H1 (cell line): ENCODE data around the gene AKR1D1. TPM values are rescaled to one million over a fixed set of nuclear protein-coding genes. Genes with fewer than 3 reads are reported as not detected.

ENCODE experiments used
- CTCF ChIA-PET: fragments of 300-600 bp; sonication (Branson Sonifier 250); formaldehyde crosslinking; loops from one replicate; lab custom pipeline; 2021; ENCODE audit not compliant: partially characterized antibody; lab: Charles Lee
- POLR2A ChIA-PET: fragments of 300-600 bp; sonication (Branson Sonifier 250); formaldehyde crosslinking; loops from one replicate; lab custom pipeline; 2021; ENCODE audit warnings: inconsistent platforms; ENCODE audit not compliant: partially characterized antibody; lab: Charles Lee
- DNase-seq, 2 experiments: peaks; one replicate each; pipeline versions ENCODE4 v3.0.0 to v3.0.0-alpha.2; 2010 to 2022; ENCODE audit warnings: low spot score in 2 of 2, low read depth in 1 of 2, mixed read lengths in 1 of 2
- FAIRE-seq: peaks from 2 replicates; lab custom pipeline; 2011; peaks lifted over from hg19 to GRCh38; lab: Jason Lieb, UNC
- H2AFZ ChIP-seq: 2 replicates; pipeline ENCODE4 v1.8.1; 2012; ENCODE audit warnings: low read length, inconsistent platforms
- H2AK5ac ChIP-seq: 2 replicates; pipeline ENCODE4 v1.6.1; 2013; ENCODE audit warnings: low read depth, low read length
- H2BK120ac ChIP-seq: replicated peaks from 2 replicates; pipeline ENCODE3; 2013; ENCODE audit warnings: low read depth, low read length, inconsistent platforms
- H2BK12ac ChIP-seq: 2 replicates; pipeline ENCODE4 v1.6.1; 2013; ENCODE audit warnings: low read depth, low read length
- H2BK15ac ChIP-seq: 2 replicates; pipeline ENCODE4 v1.6.1; 2013; ENCODE audit warnings: low read length
- H2BK20ac ChIP-seq: 2 replicates; pipeline ENCODE4 v1.6.1; 2013; ENCODE audit warnings: low read length
- H2BK5ac ChIP-seq: 2 replicates; pipeline ENCODE4 v1.6.1; 2013; ENCODE audit warnings: low read depth, low read length
- H3K14ac ChIP-seq: 2 replicates; pipeline ENCODE4 v1.6.1; 2013; ENCODE audit warnings: inconsistent platforms; ENCODE audit not compliant: insufficient read length
- H3K18ac ChIP-seq: 2 replicates; pipeline ENCODE4 v1.6.1; 2013; ENCODE audit warnings: low read length; ENCODE audit errors: extremely low read depth
- H3K23ac ChIP-seq: 2 replicates; pipeline ENCODE4 v1.6.1; 2013; ENCODE audit warnings: inconsistent platforms; ENCODE audit not compliant: insufficient read length
- H3K23me2 ChIP-seq: 2 replicates; pipeline ENCODE4 v1.6.1; 2013; ENCODE audit warnings: low read depth, low read length
- H3K27ac ChIP-seq: 2 replicates; pipeline ENCODE4 v1.6.1; 2011; ENCODE audit warnings: low read depth, low read length, inconsistent platforms
- H3K27me3 ChIP-seq, 4 experiments: replicated peaks in 1 of 4; 1 replicate in 1 of 4; 2 replicates in 3 of 4; pipeline versions ENCODE4 v1.6.1 to v1.8.1; 2011 to 2013; ENCODE audit warnings: low read length in 3 of 4, mild to moderate bottlenecking in 3 of 4, inconsistent platforms in 2 of 4, mixed read lengths in 2 of 4, moderate library complexity in 1 of 4; ENCODE audit not compliant: control insufficient read depth in 3 of 4, insufficient read depth in 3 of 4; ENCODE audit errors: extremely low read depth in 1 of 4
- H3K36me3 ChIP-seq, 4 experiments: 2 replicates each; pipeline versions ENCODE4 v1.6.1 to v1.8.1; 2011 to 2013; ENCODE audit warnings: mild to moderate bottlenecking in 4 of 4, low read length in 3 of 4, moderate library complexity in 2 of 4, control low read depth in 1 of 4, inconsistent platforms in 1 of 4; ENCODE audit not compliant: insufficient read depth in 4 of 4, control insufficient read depth in 2 of 4
- H3K4ac ChIP-seq: replicated peaks from 2 replicates; pipeline ENCODE3; 2013; ENCODE audit warnings: low read length, low read depth, mixed read lengths, inconsistent platforms; ENCODE audit not compliant: insufficient read length
- H3K4me1 ChIP-seq, 4 experiments: replicated peaks in 1 of 4; 1 replicate in 1 of 4; 2 replicates in 3 of 4; pipeline versions ENCODE4 v1.6.1 to v1.8.1; 2011 to 2013; ENCODE audit warnings: low read length in 3 of 4, inconsistent platforms in 2 of 4, mixed read lengths in 1 of 4; ENCODE audit not compliant: insufficient read depth in 4 of 4, control insufficient read depth in 3 of 4
- H3K4me2 ChIP-seq, 2 experiments: 2 replicates each; pipeline versions ENCODE4 v1.6.1 to v1.8.1; 2011 to 2013; ENCODE audit warnings: low read depth in 2 of 2, low read length in 2 of 2, control low read depth in 1 of 2, inconsistent platforms in 1 of 2, mild to moderate bottlenecking in 1 of 2; ENCODE audit not compliant: insufficient read depth in 1 of 2
- H3K4me3 ChIP-seq, 4 experiments: fragments of 200-600, 300-600 bp in 1 of 4; sonication (generic), shearing (Covaris generic), sonication (Bioruptor Twin) in 1 of 4; 2 replicates each; pipeline versions ENCODE4 v1.5.1 to v1.8.1; 2011 to 2016; ENCODE audit warnings: low read length in 4 of 4, low read depth in 3 of 4, control low read depth in 2 of 4, inconsistent platforms in 2 of 4, mild to moderate bottlenecking in 2 of 4, mixed read lengths in 1 of 4, moderate library complexity in 1 of 4; ENCODE audit not compliant: insufficient read depth in 2 of 4; ENCODE audit errors: extremely low read depth in 1 of 4
- H3K56ac ChIP-seq: replicated peaks from 2 replicates; pipeline ENCODE3; 2013; ENCODE audit warnings: low read depth, mild to moderate bottlenecking, mixed read lengths, low read length, inconsistent platforms; ENCODE audit not compliant: insufficient read length
- H3K79me1 ChIP-seq: 2 replicates; pipeline ENCODE4 v1.6.1; 2013; ENCODE audit warnings: low read depth, low read length, control low read depth
- H3K79me2 ChIP-seq, 2 experiments: 2 replicates each; pipeline versions ENCODE4 v1.6.1 to v1.8.1; 2012 to 2013; ENCODE audit warnings: low read length in 2 of 2, mild to moderate bottlenecking in 2 of 2, inconsistent platforms in 1 of 2; ENCODE audit not compliant: insufficient read depth in 2 of 2, control insufficient read depth in 1 of 2
- H3K9ac ChIP-seq, 4 experiments: replicated peaks in 1 of 4; 1 replicate in 1 of 4; 2 replicates in 3 of 4; pipeline versions ENCODE4 v1.6.1 to v1.8.1; 2011 to 2013; ENCODE audit warnings: low read depth in 3 of 4, low read length in 3 of 4, control low read depth in 2 of 4, mild to moderate bottlenecking in 2 of 4, moderate library complexity in 2 of 4, inconsistent platforms in 1 of 4; ENCODE audit errors: extremely low read depth in 1 of 4
- H3K9me3 ChIP-seq, 2 experiments: 2 replicates each; pipeline versions ENCODE4 v1.6.1 to v1.8.1; 2012 to 2013; ENCODE audit warnings: mild to moderate bottlenecking in 2 of 2, moderate library complexity in 2 of 2, control low read depth in 1 of 2, inconsistent platforms in 1 of 2, low read depth in 1 of 2, low read length in 1 of 2, mixed read lengths in 1 of 2; ENCODE audit not compliant: insufficient read depth in 2 of 2
- H4K20me1 ChIP-seq, 2 experiments: replicated peaks in 1 of 2; 2 replicates each; pipeline versions ENCODE3 to v1.8.1; 2011 to 2013; ENCODE audit warnings: inconsistent platforms in 2 of 2, low read length in 2 of 2, mild to moderate bottlenecking in 1 of 2; ENCODE audit not compliant: insufficient read depth in 2 of 2, control insufficient read depth in 1 of 2
- H4K5ac ChIP-seq: 2 replicates; pipeline ENCODE4 v1.6.1; 2013; ENCODE audit warnings: low read length, low read depth, mixed read lengths, inconsistent platforms; ENCODE audit not compliant: insufficient read length
- H4K8ac ChIP-seq: 2 replicates; pipeline ENCODE4 v1.8.0; 2013; ENCODE audit warnings: mild to moderate bottlenecking, moderate library complexity, low read length, inconsistent platforms; ENCODE audit not compliant: insufficient read depth; ENCODE audit errors: extremely low read depth
- H4K91ac ChIP-seq: replicated peaks from 2 replicates; pipeline ENCODE3; 2013; ENCODE audit warnings: low read length, mixed read lengths, inconsistent platforms; ENCODE audit not compliant: insufficient read length
- BRCA1 ChIP-seq: IDR thresholded peaks from 2 replicates; pipeline ENCODE4 v1.6.1; 2012; ENCODE audit warnings: low read depth, low read length, improper control_type of control experiment
- MAX ChIP-seq: IDR thresholded peaks from 2 replicates; pipeline ENCODE4 v1.6.1; 2012; ENCODE audit warnings: inconsistent platforms
- NANOG ChIP-seq: IDR thresholded peaks from 2 replicates; pipeline ENCODE4 v1.6.1; 2011; ENCODE audit warnings: low read length, low read depth, mild to moderate bottlenecking, inconsistent platforms; ENCODE audit not compliant: insufficient read depth, poor library complexity, severe bottlenecking
- NRF1 ChIP-seq: IDR thresholded peaks from 2 replicates; pipeline ENCODE4 v1.6.1; 2011; ENCODE audit warnings: mild to moderate bottlenecking, low read depth, low read length, improper control_type of control experiment
- RNF2 ChIP-seq: fragments of 200-900, 300-1000 bp; sonication (generic); IDR thresholded peaks from 2 replicates; pipeline ENCODE4 v1.7.1; 2016; ENCODE audit warnings: borderline replicate concordance, low read depth, mild to moderate bottlenecking, antibody characterized with exemption, low read length; ENCODE audit not compliant: poor library complexity, severe bottlenecking; ENCODE audit errors: missing control alignments
- SP1 ChIP-seq: IDR thresholded peaks from 2 replicates; pipeline ENCODE4 v1.6.1; 2011; ENCODE audit warnings: low read depth, low read length
- SUZ12 ChIP-seq: fragments of 200-600 bp; sonication (generic); IDR thresholded peaks from 2 replicates; pipeline ENCODE4 v1.6.1; 2012; ENCODE audit warnings: mild to moderate bottlenecking, inconsistent platforms, low read length, moderate library complexity, mixed read lengths
- TAF1 ChIP-seq: IDR thresholded peaks from 2 replicates; pipeline ENCODE4 v1.6.1; 2011; ENCODE audit warnings: mild to moderate bottlenecking, low read depth, low read length
- WGBS, 2 experiments: shearing (Covaris generic) in 1 of 2; methylation state at CpG; one replicate each; pipeline versions ENCODE4 v1.1.6 to v1.1.7; 2013 to 2015; ENCODE audit warnings: low lambda C conversion rate in 2 of 2, mixed read lengths in 2 of 2, inconsistent platforms in 1 of 2, low coverage in 1 of 2, missing lambda C conversion rate in 1 of 2; ENCODE audit not compliant: insufficient replicate concordance in 2 of 2, insufficient coverage in 1 of 2, insufficient read length in 1 of 2; ENCODE audit errors: extremely low coverage in 1 of 2, missing lambda C conversion rate in 1 of 2; 5-methylcytosine and 5-hydroxymethylcytosine counted together
- long read RNA-seq, 2 experiments: library from RNA in 1 of 2; library from capped mRNA in 1 of 2; stranded (forward); transcript quantifications; one replicate each; pipeline ENCODE4 v2.0.0, GENCODE V29; 2021; ENCODE audit warnings: inconsistent platforms in 1 of 2
- polyA minus RNA-seq, 3 experiments: library from RNA; depleted of rRNA, polyadenylated mRNA; stranded (reverse); fragments of >200 nt; gene quantifications; 1 replicate in 2 of 3; 2 replicates in 1 of 3; pipeline ENCODE4 v1.2.3, GENCODE V29; 2011
- polyA plus RNA-seq, 7 experiments: library from polyadenylated mRNA; depleted of rRNA in 3 of 7; stranded (reverse) in 5 of 7; unstranded in 2 of 7; fragments of >200 nt in 5 of 7; fragments of 200-250 nt in 2 of 7; gene quantifications; 1 replicate in 5 of 7; 2 replicates in 1 of 7; 4 replicates in 1 of 7; pipeline versions ENCODE4 v1.2.1 to v1.2.3, GENCODE V29; 2011 to 2013; ENCODE audit warnings: missing spikeins in 2 of 7, mixed read lengths in 2 of 7
- total RNA-seq: library from RNA; stranded (reverse); fragmentation: NEBNext Ultra II Directional; extraction: Animal tissue kit (Norgen Biotek cat#: 25700); gene quantifications from 2 replicates; pipeline ENCODE4 v1.2.1, GENCODE V29; 2021

The AKR1D1 gene
- total RNA-seq (not detected in 2 replicates), polyA plus RNA-seq (2011; rRNA removed) (not detected in 2 replicates), polyA minus RNA-seq (2011; rRNA and poly(A)+ RNA removed) (0.16 and 0.20 TPM in 2 replicates)
- 0.03 TPM for polyA plus RNA-seq (2011; cell fraction: cytosol; rRNA removed)
- polyA plus RNA-seq (2011; cell fraction: nucleus; rRNA removed): not detected
- not detected in 4 replicates for polyA plus RNA-seq (2012, experiment 1 of 2)
- not detected for polyA plus RNA-seq (2012, experiment 2 of 2)
- polyA plus RNA-seq (2013, experiment 1 of 2): 0.06 TPM
- 0.13 TPM for polyA plus RNA-seq (2013, experiment 2 of 2)
- not detected for polyA minus RNA-seq (2011; cell fraction: cytosol; rRNA and poly(A)+ RNA removed)
- not detected for polyA minus RNA-seq (2011; cell fraction: nucleus; rRNA and poly(A)+ RNA removed)
- long read RNA-seq, experiment 1: 0 reads
- long read RNA-seq, experiment 2: 0 reads

GRCh38 chr7:138076196-138076595, at the start of gene AKR1D1:
AKR1D1 (plus strand) TSS chr7:138076459; CDS start chr7:138076519, 60 bp downstream.
- no peak within 1 kb of the TSS for H2BK5ac ChIP-seq
- no peak for TF ChIP-seq SUZ12
- no peak for TF ChIP-seq SP1
- no peak for TF ChIP-seq NRF1
- TF ChIP-seq RNF2: no peak
- TF ChIP-seq BRCA1: no peak
- no peak for TF ChIP-seq TAF1
- TF ChIP-seq NANOG: no peak
- TF ChIP-seq MAX: no peak

More at GRCh38 chr7:138076196-138076595, at the start of gene AKR1D1:
- H3K23me2 ChIP-seq: no peaks in the 10 kb centered on the region
- no peak within 1 kb of the TSS for H3K14ac ChIP-seq
- 94% methylated on average over 3 of the region's 3 CpGs; no CpG with 5 or more reads in 1 of the 2 experiments for WGBS, 2 experiments
- no peak within 1 kb of the TSS for H3K23ac ChIP-seq
- no peak within 1 kb of the TSS for H2BK20ac ChIP-seq
- ChIA-PET POLR2A (no interaction called here), CTCF (interaction anchor here (0.6 to 0.9 kb wide), 2 partner anchors 22 to 652 kb away, joined by 3 read pairs; no protein-coding TSS in a partner anchor)
- no peaks in the 10 kb centered on the region for H3K27me3 ChIP-seq
- no peak within 1 kb of the TSS for H3K4ac ChIP-seq
- H3K9ac ChIP-seq: no peak within 1 kb of the TSS
- peaks cover 0 to 6% (median under 1%) of the 10 kb centered on the region in 4 experiments; a peak in 4 of 7 replicates for H3K4me1 ChIP-seq
- no peak within 1 kb of the TSS for H2BK120ac ChIP-seq
- H2AFZ ChIP-seq: no peak within 1 kb of the TSS
- peaks cover 16 to 18% of the 10 kb centered on the region in 2 experiments for H3K9me3 ChIP-seq
- no peak within 1 kb of the TSS for H3K27ac ChIP-seq
- DNase-seq (no peak), FAIRE-seq (no peak)
- no peak within 1 kb of the TSS for H3K18ac ChIP-seq
- no peak within 1 kb of the TSS for H2BK15ac ChIP-seq
- no peak within 1 kb of the TSS for H4K5ac ChIP-seq
- H3K4me3 ChIP-seq: no peak within 1 kb of the TSS
- H3K36me3 ChIP-seq: peaks cover 0 to 10% (median 1%) of the 10 kb centered on the region in 4 experiments; a peak in 3 of 8 replicates
- H4K20me1 ChIP-seq: no peaks in the 10 kb centered on the region
- H3K79me2 ChIP-seq: no peaks in the 10 kb centered on the region
- H2AK5ac ChIP-seq: no peak within 1 kb of the TSS
- no peak within 1 kb of the TSS for H3K56ac ChIP-seq
- H3K79me1 ChIP-seq: no peaks in the 10 kb centered on the region
- H4K8ac ChIP-seq: no peak within 1 kb of the TSS
- no peak within 1 kb of the TSS for H3K4me2 ChIP-seq
- H4K91ac ChIP-seq: no peak within 1 kb of the TSS
- H2BK12ac ChIP-seq: no peak within 1 kb of the TSS
